Panc1 (cell line): Measurements from ENCODE around the gene RBM14. TPM values are rescaled to one million over a fixed set of nuclear protein-coding genes. Genes with fewer than 3 reads are reported as not detected.

Source experiments
- ATAC-seq: fragments of 200-7000 bp; cut with Tn5 transposase; 2 replicates; pipeline ENCODE4 v1.9.1; 2020; ENCODE audit warnings: mild to moderate bottlenecking, moderate library complexity
- BruUV-seq: library from RNA; stranded (reverse); fragments of 400-500 nt; replicated peaks from 2 replicates; lab custom pipeline; 2021; lab: Mats Ljungman, UMichigan
- CTCF ChIA-PET: fragments of 300-600 bp; sonication (Branson Sonifier 250); formaldehyde crosslinking; loops from one replicate; lab custom pipeline; 2022; ENCODE audit warnings: antibody characterized with exemption; lab: Charles Lee
- POLR2A ChIA-PET: fragments of 300-600 bp; sonication (Branson Sonifier 250); formaldehyde crosslinking; loops from one replicate; lab custom pipeline; 2022; ENCODE audit warnings: antibody characterized with exemption; lab: Charles Lee
- DNase-seq: peaks from one replicate; pipeline ENCODE4 v3.0.0-alpha.2; 2010; ENCODE audit warnings: low read depth, low spot score
- H3K27ac ChIP-seq: 2 replicates; pipeline ENCODE4 v1.5.1; 2011; ENCODE audit warnings: mild to moderate bottlenecking, low read length, inconsistent platforms
- H3K27me3 ChIP-seq: fragments of 200-500 bp; sonication (Bioruptor generic); 2 replicates; pipeline ENCODE4 v1.6.0; 2014; ENCODE audit warnings: low read length, inconsistent platforms; ENCODE audit not compliant: control insufficient read depth, insufficient read depth
- H3K36me3 ChIP-seq: fragments of 200-500 bp; sonication (Bioruptor generic); 2 replicates; pipeline ENCODE4 v1.5.1; 2014; ENCODE audit warnings: inconsistent platforms, mild to moderate bottlenecking, low read length, moderate library complexity; ENCODE audit not compliant: control insufficient read depth, insufficient read depth
- H3K4me1 ChIP-seq: 2 replicates; pipeline ENCODE4 v1.5.1; 2011; ENCODE audit warnings: inconsistent platforms, mild to moderate bottlenecking, low read length, moderate library complexity; ENCODE audit not compliant: control insufficient read depth, insufficient read depth
- H3K4me3 ChIP-seq, 2 experiments: 2 replicates each; pipeline ENCODE4 v1.5.1; 2011 to 2012; ENCODE audit warnings: low read depth in 2 of 2, low read length in 2 of 2, mild to moderate bottlenecking in 2 of 2, inconsistent platforms in 1 of 2, moderate library complexity in 1 of 2
- H3K9me3 ChIP-seq: fragments of 200-500 bp; sonication (Bioruptor generic); 2 replicates; pipeline ENCODE4 v1.5.1; 2014; ENCODE audit warnings: low read depth, mild to moderate bottlenecking, inconsistent platforms, low read length, moderate library complexity; ENCODE audit not compliant: control insufficient read depth, insufficient read depth
- POLR2AphosphoS5 ChIP-seq: IDR thresholded peaks from 2 replicates; pipeline ENCODE4 v1.6.1; 2012; ENCODE audit warnings: mild to moderate bottlenecking, low read depth, low read length, moderate library complexity
- SIN3A ChIP-seq: IDR thresholded peaks from 2 replicates; pipeline ENCODE4 v1.6.1; 2012; ENCODE audit warnings: low read depth, mild to moderate bottlenecking, low read length, moderate library complexity, borderline replicate concordance; ENCODE audit not compliant: insufficient read depth
- TCF7L2 ChIP-seq: IDR thresholded peaks from 2 replicates; pipeline ENCODE4 v1.6.1; 2011; ENCODE audit warnings: mild to moderate bottlenecking, low read depth, low read length, inconsistent platforms
- in situ Hi-C: cut with HindIII; loops from 2 replicates; pipeline ENCODE4 v1.10.0; 2016; ENCODE audit warnings: low sequenced_read_pairs, low pct_unique_long_range_greater_than_20kb
- intact Hi-C: fragments of 100-400 bp; cut with micrococcal nuclease; formaldehyde crosslinking; loops from one replicate; pipeline ENCODE4 v1.10.0; 2022; ENCODE audit not compliant: unreplicated experiment
- total RNA-seq: library from RNA; stranded (reverse); gene quantifications from one replicate; pipeline ENCODE4 v1.2.1, GENCODE V29; 2021; ENCODE audit not compliant: unreplicated experiment
- TF ChIP-seq, protein P1 (sequence below): fragments of 450-650 bp; IDR thresholded peaks from 2 replicates; pipeline ENCODE4 v1.5.1; 2017; ENCODE audit warnings: mild to moderate bottlenecking
- TF ChIP-seq, protein P2 (sequence below), 2 experiments: IDR thresholded peaks; 2 replicates each; pipeline ENCODE4 v1.6.1; 2011 to 2012; ENCODE audit warnings: low read depth in 2 of 2, control low read depth in 1 of 2, low read length in 1 of 2, mild to moderate bottlenecking in 1 of 2, moderate library complexity in 1 of 2; ENCODE audit not compliant: insufficient read depth in 1 of 2

The RBM14 gene
- total RNA-seq, 1 experiment from 2014 or later = 93.9 TPM

DNA sequence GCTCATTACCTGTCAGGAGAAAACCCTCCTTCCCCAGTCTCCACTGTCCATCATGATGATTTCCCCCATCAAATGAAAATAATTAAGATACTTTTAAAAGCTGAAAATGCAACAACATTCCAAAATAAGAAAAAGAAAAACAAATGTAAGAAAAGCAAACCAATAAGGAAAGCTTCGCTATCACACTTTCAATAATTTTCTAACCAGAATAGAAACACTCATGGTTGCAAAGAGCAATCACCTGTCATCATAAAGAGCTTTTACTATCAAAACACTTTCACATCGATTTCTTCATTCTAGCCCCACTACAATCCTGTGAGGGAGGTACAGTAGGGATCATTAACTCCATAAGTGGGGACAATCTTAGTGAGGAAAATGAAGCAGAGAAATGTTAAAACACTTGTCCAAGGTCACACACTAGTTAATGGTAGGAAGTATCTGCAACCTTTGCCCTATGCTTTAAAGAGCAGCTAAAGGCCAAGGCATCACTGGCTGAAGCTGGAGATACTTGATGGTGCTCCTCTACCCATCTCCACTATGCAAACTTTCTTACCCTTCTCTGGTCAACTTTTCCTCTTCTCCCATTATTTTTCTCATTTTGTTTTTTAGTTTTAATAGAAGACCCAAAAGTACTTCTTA lies 58.7 kb downstream of the RBM14 start:
- in situ Hi-C loops = loop anchor here (5.0 kb wide), 1 partner anchor 53 kb away; no protein-coding TSS in a partner anchor
- DNase-seq = no peak
- Histone ChIP-seq H3K27ac (no peak overlapping the region), H3K4me3 (no peak overlapping the region), H3K4me1 (peaks cover 20% of the 10 kb centered on the region), H3K36me3 (peaks cover 5% of the 10 kb centered on the region; the same call in 1 of the 2 replicates), H3K9me3 (no peaks in the 10 kb centered on the region), H3K27me3 (no peaks in the 10 kb centered on the region)
- TF ChIP-seq POLR2AphosphoS5 = peak; percentile 47; the same call in 1 of the 2 replicates
- TF ChIP-seq SIN3A = no peak
- no peak for ATAC-seq
- ChIA-PET CTCF (interaction anchor here (0.6 kb wide), 1 partner anchor 296 kb away, joined by 3 read pairs; no protein-coding TSS in a partner anchor), POLR2A (no interaction called here)
- BruUV-seq = no TSS peak
- intact Hi-C loops = loop anchor here (10.0 kb wide), 1 partner anchor 100 kb away; no protein-coding TSS in a partner anchor

DNA sequence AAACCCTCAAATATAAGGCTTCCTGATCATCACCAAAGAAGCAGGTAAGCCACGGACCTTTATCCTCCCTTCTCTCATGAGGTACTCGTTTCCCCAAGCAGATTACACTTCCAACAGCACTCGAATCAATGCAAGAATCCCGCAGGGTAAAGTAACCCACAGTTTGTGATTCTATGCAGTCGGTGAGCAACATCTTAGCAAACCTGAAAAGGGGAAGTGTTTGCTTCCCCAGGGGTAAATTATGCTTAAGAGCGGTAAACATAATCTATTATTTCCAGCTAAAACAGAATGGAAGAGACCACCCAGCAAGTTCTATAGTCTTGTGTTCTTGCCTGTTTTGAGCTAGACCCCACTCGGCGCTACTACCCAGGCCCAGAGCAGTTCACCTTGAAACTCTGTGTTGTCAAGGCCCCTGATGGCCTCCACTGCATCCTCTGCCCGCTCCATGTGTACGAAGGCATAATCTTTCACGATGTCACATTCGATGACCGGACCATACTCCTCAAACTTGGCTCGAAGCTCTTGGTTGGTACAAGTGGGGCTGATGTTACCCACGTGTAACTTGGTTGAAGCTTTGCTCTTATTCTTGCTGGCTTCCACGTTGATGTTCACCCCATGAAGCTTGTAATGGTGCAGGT lies 60.0 kb downstream of the RBM14 start:
- no peaks in the 10 kb centered on the region for H3K27me3 ChIP-seq
- no TSS peak for BruUV-seq
- peak overlapping the region; percentile 64 to 92 for H3K4me3 ChIP-seq
- peaks cover 20% of the 10 kb centered on the region for H3K4me1 ChIP-seq
- H3K9me3 ChIP-seq = no peaks in the 10 kb centered on the region
- CTCF ChIA-PET = interaction anchor here (0.6 kb wide), 1 partner anchor 38 kb away, joined by 3 read pairs; the partner anchor contains the start of gene RBM4
- in situ Hi-C loops (loop anchor here (5.0 kb wide), 1 partner anchor 54 kb away; no protein-coding TSS in a partner anchor), intact Hi-C loops (loop anchor here (10.0 kb wide), 1 partner anchor 102 kb away; no protein-coding TSS in a partner anchor)
- TF ChIP-seq POLR2AphosphoS5 (no peak), SIN3A (no peak), TCF7L2 (no peak)
- TF ChIP-seq, protein P1, sequence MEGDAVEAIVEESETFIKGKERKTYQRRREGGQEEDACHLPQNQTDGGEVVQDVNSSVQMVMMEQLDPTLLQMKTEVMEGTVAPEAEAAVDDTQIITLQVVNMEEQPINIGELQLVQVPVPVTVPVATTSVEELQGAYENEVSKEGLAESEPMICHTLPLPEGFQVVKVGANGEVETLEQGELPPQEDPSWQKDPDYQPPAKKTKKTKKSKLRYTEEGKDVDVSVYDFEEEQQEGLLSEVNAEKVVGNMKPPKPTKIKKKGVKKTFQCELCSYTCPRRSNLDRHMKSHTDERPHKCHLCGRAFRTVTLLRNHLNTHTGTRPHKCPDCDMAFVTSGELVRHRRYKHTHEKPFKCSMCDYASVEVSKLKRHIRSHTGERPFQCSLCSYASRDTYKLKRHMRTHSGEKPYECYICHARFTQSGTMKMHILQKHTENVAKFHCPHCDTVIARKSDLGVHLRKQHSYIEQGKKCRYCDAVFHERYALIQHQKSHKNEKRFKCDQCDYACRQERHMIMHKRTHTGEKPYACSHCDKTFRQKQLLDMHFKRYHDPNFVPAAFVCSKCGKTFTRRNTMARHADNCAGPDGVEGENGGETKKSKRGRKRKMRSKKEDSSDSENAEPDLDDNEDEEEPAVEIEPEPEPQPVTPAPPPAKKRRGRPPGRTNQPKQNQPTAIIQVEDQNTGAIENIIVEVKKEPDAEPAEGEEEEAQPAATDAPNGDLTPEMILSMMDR = no peak
- TF ChIP-seq, protein P2, sequence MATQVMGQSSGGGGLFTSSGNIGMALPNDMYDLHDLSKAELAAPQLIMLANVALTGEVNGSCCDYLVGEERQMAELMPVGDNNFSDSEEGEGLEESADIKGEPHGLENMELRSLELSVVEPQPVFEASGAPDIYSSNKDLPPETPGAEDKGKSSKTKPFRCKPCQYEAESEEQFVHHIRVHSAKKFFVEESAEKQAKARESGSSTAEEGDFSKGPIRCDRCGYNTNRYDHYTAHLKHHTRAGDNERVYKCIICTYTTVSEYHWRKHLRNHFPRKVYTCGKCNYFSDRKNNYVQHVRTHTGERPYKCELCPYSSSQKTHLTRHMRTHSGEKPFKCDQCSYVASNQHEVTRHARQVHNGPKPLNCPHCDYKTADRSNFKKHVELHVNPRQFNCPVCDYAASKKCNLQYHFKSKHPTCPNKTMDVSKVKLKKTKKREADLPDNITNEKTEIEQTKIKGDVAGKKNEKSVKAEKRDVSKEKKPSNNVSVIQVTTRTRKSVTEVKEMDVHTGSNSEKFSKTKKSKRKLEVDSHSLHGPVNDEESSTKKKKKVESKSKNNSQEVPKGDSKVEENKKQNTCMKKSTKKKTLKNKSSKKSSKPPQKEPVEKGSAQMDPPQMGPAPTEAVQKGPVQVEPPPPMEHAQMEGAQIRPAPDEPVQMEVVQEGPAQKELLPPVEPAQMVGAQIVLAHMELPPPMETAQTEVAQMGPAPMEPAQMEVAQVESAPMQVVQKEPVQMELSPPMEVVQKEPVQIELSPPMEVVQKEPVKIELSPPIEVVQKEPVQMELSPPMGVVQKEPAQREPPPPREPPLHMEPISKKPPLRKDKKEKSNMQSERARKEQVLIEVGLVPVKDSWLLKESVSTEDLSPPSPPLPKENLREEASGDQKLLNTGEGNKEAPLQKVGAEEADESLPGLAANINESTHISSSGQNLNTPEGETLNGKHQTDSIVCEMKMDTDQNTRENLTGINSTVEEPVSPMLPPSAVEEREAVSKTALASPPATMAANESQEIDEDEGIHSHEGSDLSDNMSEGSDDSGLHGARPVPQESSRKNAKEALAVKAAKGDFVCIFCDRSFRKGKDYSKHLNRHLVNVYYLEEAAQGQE (IDR thresholded peaks at IDR 0.05; ENCODE audit: insufficient read depth in 1 of 2, low read depth in 2 of 2, low read length in 1 of 2) = no peak
- peaks cover 5% of the 10 kb centered on the region; the same call in 1 of the 2 replicates for H3K36me3 ChIP-seq
- ATAC-seq (no peak), DNase-seq (no peak)
- POLR2A ChIA-PET = interaction anchor here (0.7 kb wide), 1 partner anchor 627 kb away, joined by 3 read pairs; no protein-coding TSS in a partner anchor
- peak overlapping the region; percentile 91; the same call in 1 of the 2 replicates for H3K27ac ChIP-seq

Other genes with a start within 250 kb of the RBM14 start
- gene SLC29A2, start 244.9 kb upstream of the RBM14 start, total RNA-seq = 28.3 TPM
- gene NPAS4, start 195.6 kb upstream of the RBM14 start, total RNA-seq = 0.08 TPM
- gene MRPL11, start 177.8 kb upstream of the RBM14 start, total RNA-seq = 158 TPM
- 9.1 TPM for gene PELI3, start 149.7 kb upstream of the RBM14 start, total RNA-seq
- gene DPP3, start 136.2 kb upstream of the RBM14 start, total RNA-seq = 180 TPM
- gene BBS1, start 106.0 kb upstream of the RBM14 start, total RNA-seq = 26.9 TPM
- gene ZDHHC24, start 70.6 kb upstream of the RBM14 start, total RNA-seq = 29.5 TPM
- gene ACTN3, start 69.7 kb upstream of the RBM14 start, total RNA-seq = 0.13 TPM
- gene CTSF, start 48.0 kb upstream of the RBM14 start, total RNA-seq = 28.7 TPM
- gene CCDC87, start 23.6 kb upstream of the RBM14 start, total RNA-seq = 2.0 TPM
- gene CCS, start 23.4 kb upstream of the RBM14 start, total RNA-seq = 55.3 TPM
- 195 TPM for gene RBM4, start 22.1 kb downstream of the RBM14 start, total RNA-seq
- gene RBM4B, start 61.3 kb downstream of the RBM14 start, total RNA-seq = 33.6 TPM
- gene SPTBN2, start 112.6 kb downstream of the RBM14 start, total RNA-seq = 7.3 TPM
- 43.7 TPM for gene RCE1, start 226.8 kb downstream of the RBM14 start, total RNA-seq
- 56.7 TPM for gene LRFN4, start 240.4 kb downstream of the RBM14 start, total RNA-seq